ENCODE data around the gene MTM1.

DNA sequence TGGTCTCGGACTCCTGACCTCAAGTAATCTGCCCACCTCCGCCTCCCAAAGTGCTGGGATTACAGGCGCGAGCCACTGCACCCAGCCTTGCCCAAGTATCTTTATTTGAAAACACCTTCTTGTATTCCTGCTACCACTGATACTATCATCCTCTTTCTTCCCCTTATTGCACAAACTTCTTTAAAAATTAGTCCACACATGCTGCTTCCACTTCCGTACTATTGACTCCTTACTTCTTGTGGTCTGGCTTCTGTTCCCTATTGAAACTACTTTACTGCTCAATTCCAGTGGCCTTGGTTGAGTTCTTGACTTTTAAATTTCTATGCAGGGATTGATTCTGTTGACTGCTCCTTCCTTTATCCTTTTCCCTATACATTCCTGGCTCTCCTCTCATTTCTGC is 38.8 kb downstream of the MTM1 start:
- TF ChIP-seq RARB (CRISPR knock-in tag; IDR thresholded peaks at IDR 0.05) (no peak), ZC3H10 (CRISPR knock-in tag; IDR thresholded peaks at IDR 0.05) (no peak), ZFP3 (CRISPR knock-in tag; IDR thresholded peaks at IDR 0.05) (no peak)
